CD14-positive monocyte (primary cell): ENCODE data around the gene ZNF362. TPM values are rescaled to one million over a fixed set of nuclear protein-coding genes. Genes with fewer than 3 reads are reported as not detected.

ENCODE experiments used
- DNase-seq, 3 donors: peaks; one replicate each; pipeline ENCODE4 v3.0.0-alpha.2; 2011 to 2022
- H2AFZ ChIP-seq: 2 replicates; pipeline ENCODE4 v1.6.0; 2012; ENCODE audit warnings: mild to moderate bottlenecking, low read depth, low read length, inconsistent platforms; ENCODE audit not compliant: insufficient read depth, poor library complexity, severe bottlenecking
- H3K27ac ChIP-seq, 2 donors: 1 replicate in 1 of 2; 2 replicates in 1 of 2; pipeline ENCODE4 v1.5.1; 2012 to 2013; ENCODE audit warnings: low read length in 2 of 2, control low read depth in 1 of 2, inconsistent platforms in 1 of 2, low read depth in 1 of 2, mild to moderate bottlenecking in 1 of 2
- H3K27me3 ChIP-seq, 2 donors: one replicate each; pipeline versions ENCODE4 v1.6.0 to v1.6.1; 2011 to 2013; ENCODE audit warnings: low read length in 2 of 2; ENCODE audit not compliant: control insufficient read depth in 2 of 2, insufficient read depth in 2 of 2
- H3K36me3 ChIP-seq, 2 donors: replicated peaks in 1 of 2; 1 replicate in 1 of 2; 2 replicates in 1 of 2; pipeline versions ENCODE4 v1.5.1 to v1.6.1; 2012 to 2013; ENCODE audit warnings: low read length in 2 of 2, control low read depth in 1 of 2, inconsistent platforms in 1 of 2, mild to moderate bottlenecking in 1 of 2; ENCODE audit not compliant: insufficient read depth in 2 of 2, control insufficient read depth in 1 of 2
- H3K4me1 ChIP-seq, 2 donors: 1 replicate in 1 of 2; 2 replicates in 1 of 2; pipeline versions ENCODE4 v1.5.1 to v1.6.1; 2012 to 2013; ENCODE audit warnings: low read length in 2 of 2, control low read depth in 1 of 2, inconsistent platforms in 1 of 2, mild to moderate bottlenecking in 1 of 2, moderate library complexity in 1 of 2; ENCODE audit not compliant: insufficient read depth in 2 of 2, control insufficient read depth in 1 of 2
- H3K4me2 ChIP-seq: replicated peaks from 2 replicates; pipeline ENCODE3; 2012; ENCODE audit warnings: low read length, moderate library complexity, mild to moderate bottlenecking; ENCODE audit not compliant: poor library complexity, severe bottlenecking; ENCODE audit errors: extremely low read depth
- H3K4me3 ChIP-seq, 3 experiments: fragments of 200-600 bp in 1 of 3; sonication (generic) in 1 of 3; replicated peaks in 1 of 3; 1 replicate in 2 of 3; 2 replicates in 1 of 3; pipeline ENCODE4 v1.5.1; 2011 to 2013; ENCODE audit warnings: low read length in 3 of 3, mild to moderate bottlenecking in 3 of 3, control low read depth in 2 of 3, low read depth in 2 of 3, inconsistent platforms in 1 of 3, moderate library complexity in 1 of 3
- H3K79me2 ChIP-seq: 2 replicates; pipeline ENCODE4 v1.6.0; 2012; ENCODE audit warnings: mild to moderate bottlenecking, control low read depth, inconsistent platforms, low read length, moderate library complexity; ENCODE audit not compliant: insufficient read depth
- H3K9ac ChIP-seq: 2 replicates; pipeline ENCODE4 v1.6.0; 2017; ENCODE audit warnings: low read length, mild to moderate bottlenecking; ENCODE audit not compliant: insufficient read depth, poor library complexity, severe bottlenecking
- H3K9me3 ChIP-seq, 2 donors: replicated peaks in 1 of 2; 1 replicate in 1 of 2; 2 replicates in 1 of 2; pipeline versions ENCODE4 v1.5.1 to v1.6.1; 2012 to 2013; ENCODE audit warnings: low read length in 2 of 2, control low read depth in 1 of 2; ENCODE audit not compliant: control insufficient read depth in 1 of 2, insufficient read depth in 1 of 2
- H4K20me1 ChIP-seq: 2 replicates; pipeline ENCODE4 v1.6.0; 2012; ENCODE audit warnings: mild to moderate bottlenecking, low read length, control low read depth, moderate library complexity; ENCODE audit not compliant: insufficient read depth
- H3K27ac Mint-ChIP-seq, 7 donors: one replicate each; pipeline ENCODE4 v1.8.0; 2020; ENCODE audit warnings: mild to moderate bottlenecking in 7 of 7, mixed read lengths in 7 of 7, moderate library complexity in 6 of 7, inconsistent platforms in 2 of 7
- H3K27me3 Mint-ChIP-seq, 3 donors: one replicate each; pipeline ENCODE4 v1.8.0; 2021 to 2022; ENCODE audit warnings: low read depth in 3 of 3, mild to moderate bottlenecking in 3 of 3, mixed read lengths in 3 of 3, moderate library complexity in 3 of 3, inconsistent platforms in 1 of 3
- H3K36me3 Mint-ChIP-seq, 2 donors: one replicate each; pipeline ENCODE4 v1.8.0; 2020; ENCODE audit warnings: mixed read lengths in 2 of 2, inconsistent platforms in 1 of 2, mild to moderate bottlenecking in 1 of 2
- H3K4me1 Mint-ChIP-seq: one replicate; pipeline ENCODE4 v1.8.0; 2020; ENCODE audit warnings: mild to moderate bottlenecking, mixed read lengths
- H3K4me3 Mint-ChIP-seq, 2 donors: one replicate each; pipeline ENCODE4 v1.8.0; 2020; ENCODE audit warnings: mild to moderate bottlenecking in 2 of 2, mixed read lengths in 2 of 2, moderate library complexity in 1 of 2
- H3K9me3 Mint-ChIP-seq, 7 donors: one replicate each; pipeline ENCODE4 v1.8.0; 2020 to 2022; ENCODE audit warnings: mixed read lengths in 7 of 7, mild to moderate bottlenecking in 6 of 7, moderate library complexity in 6 of 7, inconsistent platforms in 2 of 7
- WGBS: methylation state at CpG from one replicate; pipeline ENCODE4 v1.1.5; 2013; ENCODE audit warnings: missing lambda C conversion rate; ENCODE audit not compliant: insufficient coverage; 5-methylcytosine and 5-hydroxymethylcytosine counted together
- intact Hi-C, 2 donors: fragments of 100-400 bp; cut with micrococcal nuclease; formaldehyde crosslinking; loops; one replicate each; pipeline versions ENCODE4 v1.15.0 to v1.15.1; 2023
- polyA plus RNA-seq, 3 donors: library from polyadenylated mRNA; depleted of rRNA in 1 of 3; unstranded in 2 of 3; stranded (reverse) in 1 of 3; fragments of 300-500 nt in 2 of 3; fragments of >200 nt in 1 of 3; fragmentation: Illumina TruSeq in 2 of 3; gene quantifications; 1 replicate in 2 of 3; 2 replicates in 1 of 3; pipeline ENCODE4 v1.2.3, GENCODE V29; 2012 to 2021
- TF ChIP-seq, protein P1 (sequence below): fragments of 200-600 bp; IDR thresholded peaks from one replicate; pipeline ENCODE4 v1.8.0; 2022; ENCODE audit warnings: antibody characterized with exemption, mild to moderate bottlenecking

The ZNF362 gene
- polyA plus RNA-seq, 3 donors, result 11.4 to 18.9 (median 13.5) TPM

DNA sequence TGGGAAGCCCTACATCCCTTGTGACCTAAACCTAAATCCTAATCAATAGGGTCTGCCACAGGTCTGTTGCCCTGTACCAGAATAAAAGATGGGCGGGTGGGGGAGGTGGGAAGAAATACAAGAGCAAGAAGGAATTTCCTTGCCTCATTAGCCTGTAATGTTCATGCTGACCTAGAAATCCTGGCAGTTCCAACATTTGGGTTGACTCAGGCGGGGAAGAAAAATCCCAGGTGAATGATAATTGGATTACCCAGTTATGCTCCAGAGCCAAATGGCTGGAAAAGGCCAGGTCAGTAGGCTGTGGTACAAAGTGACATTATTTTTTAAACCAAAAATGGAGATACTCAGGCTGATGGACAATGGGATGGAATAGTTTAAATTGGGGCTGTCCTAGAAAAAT, 91.9 kb downstream of the ZNF362 start:
- no peaks in the 10 kb centered on the region for H3K9me3 Mint-ChIP-seq
- peaks cover 63% of the 10 kb centered on the region for H3K79me2 ChIP-seq
- WGBS, result 100% methylated on average over 2 of the region's 2 CpGs

DNA sequence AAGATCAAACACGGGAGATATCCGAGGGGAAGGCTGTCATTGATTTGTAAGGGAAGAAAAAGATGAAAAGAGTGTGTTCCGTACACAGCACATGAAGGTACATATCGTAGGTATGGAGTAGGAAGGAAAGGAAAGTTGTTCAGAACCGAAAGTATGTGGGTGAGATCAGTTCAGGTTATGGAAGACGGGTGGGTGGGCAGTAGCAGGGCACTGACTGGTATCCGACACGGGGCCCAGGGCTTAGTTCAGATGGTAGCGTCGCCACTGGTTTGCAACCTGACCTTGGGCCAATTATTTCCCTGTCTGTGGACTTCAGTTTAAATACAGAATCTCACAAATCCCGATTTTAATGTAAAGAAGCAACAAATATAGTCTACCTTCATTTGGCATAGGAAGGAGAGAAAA, 92.4 kb downstream of the ZNF362 start:
- Histone ChIP-seq H3K27ac (peak overlapping the region; percentile 21 to 84), H3K4me2 (peak overlapping the region; percentile 91), H4K20me1 (peaks cover 54% of the 10 kb centered on the region), H3K27me3 (no peaks in the 10 kb centered on the region), H3K36me3 (peaks cover under 1 to 16% of the 10 kb centered on the region in 2 donors), H3K4me1 (peaks cover 37 to 63% of the 10 kb centered on the region in 2 donors), H2AFZ (peak overlapping the region; percentile 45), H3K79me2 (peaks cover 58% of the 10 kb centered on the region), H3K9me3 (no peaks in the 10 kb centered on the region), H3K9ac (peak overlapping the region; percentile 80), H3K4me3 (peak overlapping the region; percentile 82 to 94 (median 92))
- Mint-ChIP-seq H3K4me1 (peaks cover 58% of the 10 kb centered on the region), H3K9me3 (no peaks in the 10 kb centered on the region), H3K4me3 (peak overlapping the region; percentile 96), H3K36me3 (peaks cover 30 to 34% of the 10 kb centered on the region in 2 donors), H3K27ac (peak overlapping the region; percentile 73 to 96 (median 88)), H3K27me3 (peaks cover 0 to 4% (median 2%) of the 10 kb centered on the region in 3 donors)
- intact Hi-C loops, result loop anchor here in 1 of 2 donors (2.0 kb wide), 1 partner anchor 14 kb away; no protein-coding TSS in a partner anchor
- no peak for DNase-seq
- TF ChIP-seq, protein P1, sequence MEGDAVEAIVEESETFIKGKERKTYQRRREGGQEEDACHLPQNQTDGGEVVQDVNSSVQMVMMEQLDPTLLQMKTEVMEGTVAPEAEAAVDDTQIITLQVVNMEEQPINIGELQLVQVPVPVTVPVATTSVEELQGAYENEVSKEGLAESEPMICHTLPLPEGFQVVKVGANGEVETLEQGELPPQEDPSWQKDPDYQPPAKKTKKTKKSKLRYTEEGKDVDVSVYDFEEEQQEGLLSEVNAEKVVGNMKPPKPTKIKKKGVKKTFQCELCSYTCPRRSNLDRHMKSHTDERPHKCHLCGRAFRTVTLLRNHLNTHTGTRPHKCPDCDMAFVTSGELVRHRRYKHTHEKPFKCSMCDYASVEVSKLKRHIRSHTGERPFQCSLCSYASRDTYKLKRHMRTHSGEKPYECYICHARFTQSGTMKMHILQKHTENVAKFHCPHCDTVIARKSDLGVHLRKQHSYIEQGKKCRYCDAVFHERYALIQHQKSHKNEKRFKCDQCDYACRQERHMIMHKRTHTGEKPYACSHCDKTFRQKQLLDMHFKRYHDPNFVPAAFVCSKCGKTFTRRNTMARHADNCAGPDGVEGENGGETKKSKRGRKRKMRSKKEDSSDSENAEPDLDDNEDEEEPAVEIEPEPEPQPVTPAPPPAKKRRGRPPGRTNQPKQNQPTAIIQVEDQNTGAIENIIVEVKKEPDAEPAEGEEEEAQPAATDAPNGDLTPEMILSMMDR, result no peak
- 1% methylated on average over 9 of the region's 11 CpGs for WGBS

More for the DNA sequence above, 91.9 kb downstream of the ZNF362 start:
- peak overlapping the region; percentile 82 to 94 (median 92) for H3K4me3 ChIP-seq
- Mint-ChIP-seq H3K36me3 (peaks cover 32 to 35% of the 10 kb centered on the region in 2 donors), H3K4me1 (peaks cover 62% of the 10 kb centered on the region), H3K27me3 (peaks cover 0 to 4% (median 0%) of the 10 kb centered on the region in 3 donors), H3K4me3 (peak overlapping the region; percentile 96), H3K27ac (peak overlapping the region in 4 of 7 donors; percentile 73 to 96 (median 90))
- H3K27ac ChIP-seq, result peak overlapping the region in 1 of 2 donors; percentile 84
- H2AFZ ChIP-seq, result no peak overlapping the region
- H3K27me3 ChIP-seq, result no peaks in the 10 kb centered on the region
- peaks cover 37 to 68% of the 10 kb centered on the region in 2 donors for H3K4me1 ChIP-seq
- peak overlapping the region; percentile 91 for H3K4me2 ChIP-seq
- peaks cover 59% of the 10 kb centered on the region for H4K20me1 ChIP-seq
- TF ChIP-seq, protein P1, result no peak
- no peak for DNase-seq
- H3K9ac ChIP-seq, result no peak overlapping the region
- intact Hi-C loops, result loop anchor here in 1 of 2 donors (2.0 kb wide), 1 partner anchor 13 kb away; no protein-coding TSS in a partner anchor
- H3K9me3 ChIP-seq, result no peaks in the 10 kb centered on the region
- peaks cover 4 to 21% of the 10 kb centered on the region in 2 donors for H3K36me3 ChIP-seq
